GM21390 (cell line): Measurements from ENCODE around the gene TMC4.
A peak's percentile ranks its signal among the peaks of the same experiment; 100 is the strongest.
"Not testable (repeated sequence)": the region's sequence is repeated elsewhere in the genome, so short reads cannot be mapped to it uniquely, and the experiment has no call there.

Source experiments
- ATAC-seq: cut with Tn5 transposase; IDR thresholded peaks from one replicate; pipeline ENCODE4 v1.9.1; 2021; ENCODE audit not compliant: unreplicated experiment

Gene TMC4, protein sequence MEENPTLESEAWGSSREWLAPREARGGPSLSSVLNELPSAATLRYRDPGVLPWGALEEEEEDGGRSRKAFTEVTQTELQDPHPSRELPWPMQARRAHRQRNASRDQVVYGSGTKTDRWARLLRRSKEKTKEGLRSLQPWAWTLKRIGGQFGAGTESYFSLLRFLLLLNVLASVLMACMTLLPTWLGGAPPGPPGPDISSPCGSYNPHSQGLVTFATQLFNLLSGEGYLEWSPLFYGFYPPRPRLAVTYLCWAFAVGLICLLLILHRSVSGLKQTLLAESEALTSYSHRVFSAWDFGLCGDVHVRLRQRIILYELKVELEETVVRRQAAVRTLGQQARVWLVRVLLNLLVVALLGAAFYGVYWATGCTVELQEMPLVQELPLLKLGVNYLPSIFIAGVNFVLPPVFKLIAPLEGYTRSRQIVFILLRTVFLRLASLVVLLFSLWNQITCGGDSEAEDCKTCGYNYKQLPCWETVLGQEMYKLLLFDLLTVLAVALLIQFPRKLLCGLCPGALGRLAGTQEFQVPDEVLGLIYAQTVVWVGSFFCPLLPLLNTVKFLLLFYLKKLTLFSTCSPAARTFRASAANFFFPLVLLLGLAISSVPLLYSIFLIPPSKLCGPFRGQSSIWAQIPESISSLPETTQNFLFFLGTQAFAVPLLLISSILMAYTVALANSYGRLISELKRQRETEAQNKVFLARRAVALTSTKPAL

DNA sequence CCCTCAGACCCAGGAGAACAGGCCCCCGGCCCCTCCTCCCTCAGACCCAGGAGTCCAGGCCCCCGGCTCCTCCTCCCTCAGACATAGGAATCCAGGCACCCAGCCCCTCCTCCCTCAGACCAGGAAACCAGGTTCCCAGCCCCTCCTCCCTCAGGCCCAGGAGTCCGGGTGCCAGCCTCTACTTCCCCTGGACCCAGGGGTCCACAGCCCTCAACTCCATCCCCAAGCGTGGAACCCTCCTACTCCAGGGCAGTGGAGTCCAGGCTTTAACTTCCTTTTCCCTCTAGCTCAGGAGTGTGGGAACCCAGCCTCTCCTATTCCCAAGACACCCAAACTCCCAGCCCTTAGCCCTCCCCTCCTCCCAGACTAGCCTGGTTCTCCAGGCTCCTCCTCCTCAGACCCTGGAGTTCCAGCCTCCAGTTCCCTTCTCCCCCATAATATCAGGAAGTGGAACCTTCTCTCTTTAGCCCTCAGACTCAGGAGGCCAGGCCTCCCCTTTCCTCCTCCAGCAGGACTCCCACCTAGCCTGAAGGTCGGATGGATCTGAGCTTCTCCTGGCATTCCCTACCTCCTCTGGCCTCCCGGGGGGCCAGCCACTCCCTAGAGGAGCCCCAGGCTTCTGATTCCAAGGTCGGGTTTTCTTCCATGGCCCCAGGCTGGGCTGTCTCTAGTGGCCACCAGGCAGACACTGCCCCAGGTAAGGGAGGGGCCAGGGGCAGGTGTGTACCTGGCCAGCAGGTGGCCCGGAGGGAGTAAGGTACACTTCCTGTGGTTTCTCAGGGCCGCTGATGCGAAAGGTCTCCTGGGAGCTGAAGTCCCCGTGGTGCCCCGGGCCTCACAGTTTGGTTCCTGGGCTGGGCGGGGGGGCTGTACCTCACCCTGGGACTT lies at the start of gene TMC4:
TMC4 (minus strand) TSS at position 690 of the 888 bp plus-strand sequence; CDS start at position 647, 43 bp downstream.
- ATAC-seq: no peak

DNA sequence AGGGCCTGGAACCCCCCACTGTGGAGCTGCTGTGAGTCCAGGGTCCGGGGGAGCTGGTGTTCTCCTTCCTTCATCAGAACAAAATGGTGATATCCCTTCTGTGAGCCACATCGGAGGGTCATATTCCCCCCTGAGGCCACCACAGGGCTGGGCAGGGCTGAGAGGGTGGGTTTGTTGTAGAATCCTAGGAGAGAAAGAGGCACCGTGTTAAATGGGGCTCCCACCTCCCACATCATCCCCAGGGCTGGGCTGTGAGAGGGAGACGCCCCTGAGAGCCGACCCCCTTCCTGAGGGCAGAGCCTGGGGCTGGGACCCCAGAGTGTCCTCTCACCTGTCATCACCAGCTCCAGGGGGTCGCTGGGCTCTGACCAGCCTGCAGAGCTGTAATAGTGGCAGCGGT lies 49.0 kb upstream of the TMC4 start:
- not testable (repeated sequence) for ATAC-seq

DNA sequence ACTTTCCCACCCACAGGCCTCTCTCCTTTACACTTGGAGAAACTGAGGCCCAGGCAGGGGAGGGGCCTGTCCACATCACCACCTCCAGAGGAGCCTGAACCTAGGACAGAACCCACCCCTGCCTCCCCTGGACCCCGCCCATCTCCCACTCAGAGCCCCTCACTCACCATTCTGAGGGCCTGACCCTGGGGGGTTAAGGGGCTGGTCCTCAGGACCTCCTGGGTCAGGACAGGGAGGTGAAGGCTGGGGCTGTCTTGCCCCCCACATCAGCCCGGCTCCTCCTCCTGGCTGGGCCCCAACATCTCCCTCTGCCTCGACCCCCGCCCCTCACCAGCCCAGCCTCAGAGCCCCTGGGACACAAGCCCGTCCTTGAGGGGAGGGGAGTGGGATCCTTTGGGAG lies 46.7 kb upstream of the TMC4 start:
- ATAC-seq: not testable (repeated sequence)

DNA sequence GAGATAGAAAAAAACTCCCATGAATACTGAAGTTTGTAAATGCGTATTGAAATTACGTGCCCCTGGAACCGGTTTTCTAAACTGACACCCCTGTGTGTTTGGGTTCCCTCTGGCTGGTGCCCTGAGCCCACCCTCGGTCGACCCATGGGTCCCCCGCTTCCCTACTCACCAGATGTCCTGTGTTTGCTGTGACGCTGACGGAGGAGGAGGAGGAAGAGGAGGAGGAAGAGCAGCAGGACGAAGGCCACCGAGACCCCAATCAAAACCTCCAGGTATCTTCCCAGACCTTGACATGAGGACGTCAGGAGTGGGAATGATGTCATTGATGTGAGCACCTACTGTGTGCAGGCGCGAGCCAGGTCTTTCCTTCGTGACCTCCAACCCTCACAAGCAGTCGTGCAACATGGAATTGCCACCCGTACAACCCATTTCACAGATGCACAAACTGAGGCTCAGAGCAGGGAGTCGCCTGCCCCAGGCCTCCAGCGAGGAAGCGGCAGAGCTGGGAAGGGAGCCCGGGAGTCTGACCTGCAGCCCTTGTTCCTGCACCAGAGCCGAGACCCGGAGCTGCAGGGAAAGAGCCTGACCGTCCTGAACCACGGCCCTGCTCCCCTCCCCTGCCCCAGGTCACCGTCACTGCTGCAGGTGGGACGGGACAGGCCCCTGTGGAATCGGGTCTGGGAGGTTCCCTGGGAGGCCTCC lies 46.2 kb upstream of the TMC4 start:
- no peak for ATAC-seq

DNA sequence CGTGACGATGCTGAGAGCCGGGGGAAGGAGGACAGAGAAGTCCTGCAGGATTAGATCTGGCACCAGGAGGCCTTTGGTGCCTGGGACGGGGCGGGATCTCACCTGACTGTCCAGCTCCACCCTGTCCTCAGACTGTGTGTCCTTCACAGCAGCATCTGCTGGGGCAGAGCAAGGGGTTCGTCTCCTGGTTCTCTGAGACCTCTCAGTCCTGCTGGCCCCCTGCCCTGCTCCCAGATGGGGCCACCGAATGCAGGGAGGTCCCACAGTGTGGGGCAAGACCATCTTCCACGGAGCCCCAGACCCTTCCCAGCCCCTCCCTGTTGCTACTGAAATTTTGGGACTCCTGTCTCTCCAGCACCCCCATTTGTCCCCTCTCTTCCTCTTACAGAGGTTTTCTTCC lies 45.3 kb upstream of the TMC4 start:
- ATAC-seq: no peak

DNA sequence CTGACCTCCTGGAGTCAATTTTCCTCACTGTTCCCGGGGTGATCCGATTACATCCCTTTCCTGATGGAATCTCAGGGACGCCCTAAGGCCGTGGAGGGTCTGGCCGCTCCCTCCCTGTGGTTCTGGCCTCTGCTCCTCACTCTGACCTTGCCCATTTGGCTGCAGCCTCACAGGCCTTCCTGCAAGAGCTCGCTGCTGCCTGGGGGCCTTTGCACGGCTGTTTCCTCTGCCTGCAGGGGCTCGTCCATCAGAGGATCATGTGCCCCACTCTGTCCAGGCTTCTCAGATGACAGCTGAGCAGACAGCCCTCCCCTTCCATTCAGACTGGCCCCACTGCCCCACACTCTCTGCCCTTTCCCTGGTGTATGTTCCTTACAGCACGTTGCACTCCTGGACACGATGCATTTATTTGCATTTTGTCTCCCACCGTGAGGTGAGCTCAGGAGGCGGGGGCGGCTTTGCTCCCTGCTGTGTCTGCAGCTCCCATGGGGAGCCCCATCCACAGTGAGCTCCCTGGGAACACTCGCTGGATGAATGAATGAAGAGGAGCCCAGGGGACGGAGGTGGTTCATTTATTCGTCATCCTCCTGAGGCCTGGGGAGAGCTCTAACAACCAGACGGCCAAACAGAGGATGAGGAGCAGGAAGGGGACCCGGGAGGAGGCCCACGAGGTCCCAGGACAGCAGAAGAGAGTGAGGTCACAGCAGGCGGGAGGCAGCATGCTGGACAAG lies 44.7 kb upstream of the TMC4 start:
- not testable (repeated sequence) for ATAC-seq

DNA sequence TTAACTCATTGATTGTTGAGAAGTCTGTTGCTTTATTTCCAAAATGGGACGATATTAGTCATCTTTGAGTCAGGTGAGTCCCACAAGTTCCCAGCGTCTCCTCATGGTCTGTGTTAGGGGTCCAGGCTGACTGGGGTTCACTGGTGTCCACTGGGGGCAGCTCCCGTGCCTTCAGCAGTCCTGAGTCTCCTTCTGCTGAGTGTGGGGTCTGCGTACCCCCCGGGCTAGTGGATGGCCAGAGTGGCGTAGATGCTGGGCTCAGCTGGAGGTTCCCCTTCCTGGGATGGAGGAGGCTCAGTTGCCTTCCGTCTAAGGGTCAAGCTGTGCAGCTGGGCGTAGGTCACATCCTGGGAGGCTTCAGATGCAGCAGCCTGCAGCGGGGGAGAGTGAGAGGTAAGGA lies 43.9 kb upstream of the TMC4 start:
- ATAC-seq: no peak

DNA sequence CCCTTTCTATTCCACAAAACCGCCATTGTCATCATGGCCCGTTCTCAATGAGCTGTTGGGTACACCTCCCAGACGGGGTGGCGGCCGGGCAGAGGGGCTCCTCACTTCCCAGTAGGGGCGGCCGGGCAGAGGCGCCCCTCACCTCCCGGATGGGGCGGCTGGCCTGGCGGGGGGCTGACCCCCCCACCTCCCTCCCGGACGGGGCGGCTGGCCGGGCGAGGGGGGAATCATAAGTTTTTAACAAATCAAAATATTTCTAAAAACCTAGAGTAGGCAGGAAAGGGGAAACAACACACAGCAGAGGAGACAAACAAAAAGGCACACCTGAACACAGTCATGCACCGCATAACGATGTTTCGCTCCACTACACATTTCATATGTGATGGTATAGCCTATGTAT lies 41.8 kb upstream of the TMC4 start:
- not testable (repeated sequence) for ATAC-seq

DNA sequence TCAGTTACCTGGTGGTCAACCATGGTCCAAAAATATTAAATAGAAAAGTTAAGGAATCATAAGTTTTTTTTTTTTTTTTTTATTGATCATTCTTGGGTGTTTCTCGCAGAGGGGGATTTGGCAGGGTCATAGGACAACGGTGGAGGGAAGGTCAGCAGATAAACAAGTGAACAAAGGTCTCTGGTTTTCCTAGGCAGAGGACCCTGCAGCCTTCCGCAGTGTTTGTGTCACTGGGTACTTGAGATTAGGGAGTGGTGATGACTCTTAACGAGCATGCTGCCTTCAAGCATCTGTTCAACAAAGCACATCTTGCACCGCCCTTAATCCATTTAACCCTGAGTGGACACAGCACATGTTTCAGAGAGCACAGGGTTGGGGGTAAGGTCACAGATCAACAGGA lies 41.3 kb upstream of the TMC4 start:
- not testable (repeated sequence) for ATAC-seq

DNA sequence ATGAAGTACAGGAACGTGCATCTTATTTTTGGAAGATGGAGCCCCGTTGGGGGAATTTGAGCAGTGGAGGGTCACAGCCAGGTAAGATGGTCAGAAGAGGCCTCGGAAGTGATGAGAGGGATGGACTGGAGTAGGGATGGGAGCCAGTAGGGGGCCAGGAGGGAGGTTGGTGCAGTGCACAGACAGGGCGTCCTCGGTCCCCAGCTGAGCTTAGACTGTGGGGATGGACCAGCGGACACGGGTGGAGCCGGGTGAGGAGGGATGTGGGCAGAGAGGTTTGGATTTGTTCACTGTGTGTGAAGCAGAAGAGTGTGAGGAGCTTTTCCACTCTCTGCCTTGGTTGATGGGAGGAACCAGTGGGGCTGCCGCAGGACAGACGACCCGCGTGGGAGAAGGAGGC lies 38.3 kb upstream of the TMC4 start:
- ATAC-seq: no peak

DNA sequence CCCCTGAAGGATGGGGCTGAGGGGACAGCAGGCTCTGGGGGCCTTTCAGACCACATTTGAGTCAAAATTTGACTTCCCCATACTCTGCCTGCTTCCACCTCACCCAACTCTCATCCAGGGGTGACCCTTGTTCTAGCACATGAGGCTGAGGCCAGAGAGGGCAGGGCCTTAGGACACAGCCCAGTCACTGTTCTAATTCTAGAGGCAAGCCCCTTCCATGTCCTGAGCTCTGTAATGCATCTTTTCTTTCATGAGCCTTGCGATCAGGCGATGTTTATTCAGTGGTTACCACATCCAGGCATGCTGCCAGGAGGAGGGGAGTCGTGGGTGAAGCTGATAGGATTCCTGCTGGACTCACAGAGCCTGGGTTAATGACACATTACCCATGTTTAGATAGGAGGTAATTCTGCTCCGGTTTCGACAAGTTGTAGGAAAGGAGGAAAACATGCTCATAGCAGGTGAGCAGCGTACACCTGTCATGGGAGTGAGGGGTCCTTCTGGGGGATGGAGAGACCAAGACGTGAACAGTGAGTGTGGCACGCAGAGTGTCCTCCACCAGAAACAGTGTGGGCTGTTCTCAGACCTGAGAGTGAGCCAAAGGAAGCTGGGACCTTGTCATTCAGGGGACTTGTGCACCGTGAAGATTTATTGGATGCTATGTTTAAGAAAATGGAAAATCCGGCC lies 37.0 kb upstream of the TMC4 start:
- no peak for ATAC-seq

DNA sequence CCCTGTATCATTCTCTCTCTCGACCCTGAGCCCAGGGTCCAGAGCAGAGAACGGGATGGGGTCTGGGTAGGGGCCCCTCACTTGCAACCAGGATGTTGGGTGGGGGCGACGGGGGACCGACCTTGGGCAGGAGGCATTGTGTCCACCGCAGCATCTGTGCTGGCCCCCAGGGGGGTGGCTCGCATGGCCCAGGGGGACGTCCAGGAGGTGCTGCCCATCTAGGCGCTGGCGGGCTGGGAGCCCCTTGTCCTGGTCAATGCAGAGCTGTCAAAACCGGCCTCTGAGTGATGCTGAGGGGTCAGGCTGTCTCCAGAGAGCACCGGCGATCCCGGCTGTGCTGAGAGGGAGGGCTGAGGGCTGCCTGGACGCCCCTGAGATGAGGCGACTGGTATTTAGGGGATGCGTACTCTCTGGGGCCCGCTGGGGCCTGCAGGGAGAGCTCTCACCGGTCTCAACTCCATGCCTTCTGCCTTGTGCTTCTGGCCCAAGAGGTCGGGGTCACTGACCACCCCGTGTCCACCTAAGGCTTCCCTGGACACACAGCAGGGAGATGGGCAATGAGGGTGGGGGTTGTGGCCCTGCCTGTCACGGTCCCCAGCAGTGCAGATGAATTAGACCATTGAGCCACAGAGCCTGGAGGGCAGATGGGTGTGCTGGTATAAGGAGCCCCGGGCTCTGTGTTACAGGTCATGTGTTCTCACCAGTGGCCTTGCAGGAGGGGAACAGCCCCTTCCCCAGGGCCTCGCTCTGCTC lies 36.3 kb upstream of the TMC4 start:
- no peak for ATAC-seq

DNA sequence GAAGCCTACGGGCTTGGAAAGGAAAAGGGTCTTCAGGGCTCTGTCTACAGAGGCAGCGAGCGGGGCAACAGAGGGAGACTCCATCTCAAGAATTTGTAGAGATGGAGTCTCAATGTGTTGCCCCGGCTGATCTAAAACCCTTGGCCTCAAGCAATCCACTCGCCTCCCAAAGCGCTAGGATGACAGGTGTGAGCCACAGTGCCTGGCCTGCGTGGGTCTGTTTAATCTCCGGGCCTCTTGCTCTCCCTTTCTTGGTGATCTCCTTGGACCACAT lies 35.8 kb upstream of the TMC4 start:
- no peak for ATAC-seq

DNA sequence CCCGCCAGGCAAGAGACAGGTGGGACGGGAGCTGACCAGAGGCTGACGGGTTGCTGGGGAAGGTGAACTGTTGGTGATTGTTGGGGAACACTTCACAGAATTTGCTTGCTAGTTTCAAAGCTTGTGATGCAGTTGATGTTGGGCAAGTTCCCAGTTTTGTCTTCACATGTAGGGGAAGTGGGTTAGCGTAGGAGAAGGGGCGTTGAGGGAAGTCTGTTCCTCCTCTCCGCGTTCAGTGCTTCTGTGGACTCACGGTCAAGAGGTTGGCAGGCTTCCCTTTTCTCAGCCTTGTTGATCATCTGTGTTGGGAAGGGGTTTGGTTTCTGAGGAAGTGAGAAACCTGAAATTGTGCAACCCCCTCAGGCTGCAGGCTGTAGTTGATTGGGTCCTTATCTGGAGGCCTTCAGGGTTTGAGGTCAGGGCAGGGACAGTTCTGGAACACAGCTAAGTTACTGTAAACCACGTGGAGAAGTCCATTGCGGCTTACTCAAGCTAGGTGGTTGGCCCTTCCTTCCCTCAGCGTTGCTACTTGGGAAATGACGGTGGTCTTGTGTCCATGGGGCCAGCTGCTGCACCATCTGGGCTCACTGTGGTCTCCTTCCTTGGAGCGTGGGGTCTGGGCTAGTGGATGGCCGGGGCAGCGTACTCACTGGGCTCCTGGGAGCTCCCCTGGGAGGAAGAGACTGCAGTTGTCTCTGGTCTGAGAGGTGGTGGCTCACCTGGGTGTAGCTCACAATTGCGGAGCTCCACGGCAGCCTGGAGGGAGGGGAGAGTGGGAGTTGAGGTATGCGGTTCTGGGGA lies 35.2 kb upstream of the TMC4 start:
- peak; percentile 42 for ATAC-seq

DNA sequence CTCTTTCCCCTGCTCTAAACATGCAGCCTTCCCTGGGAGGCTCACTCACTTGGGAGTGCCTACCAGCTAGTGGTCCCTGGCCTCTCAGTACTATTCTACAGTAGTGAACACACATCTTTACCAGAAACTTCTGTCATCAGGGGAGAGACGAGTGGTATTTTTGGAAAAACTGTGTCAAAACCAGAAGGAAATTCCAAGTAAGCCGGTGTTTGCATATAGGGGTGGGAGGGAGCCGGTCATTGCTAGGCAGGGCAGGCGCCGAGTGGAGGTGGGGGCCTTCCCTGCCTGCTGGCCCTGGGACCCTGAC lies 34.7 kb upstream of the TMC4 start:
- no peak for ATAC-seq

DNA sequence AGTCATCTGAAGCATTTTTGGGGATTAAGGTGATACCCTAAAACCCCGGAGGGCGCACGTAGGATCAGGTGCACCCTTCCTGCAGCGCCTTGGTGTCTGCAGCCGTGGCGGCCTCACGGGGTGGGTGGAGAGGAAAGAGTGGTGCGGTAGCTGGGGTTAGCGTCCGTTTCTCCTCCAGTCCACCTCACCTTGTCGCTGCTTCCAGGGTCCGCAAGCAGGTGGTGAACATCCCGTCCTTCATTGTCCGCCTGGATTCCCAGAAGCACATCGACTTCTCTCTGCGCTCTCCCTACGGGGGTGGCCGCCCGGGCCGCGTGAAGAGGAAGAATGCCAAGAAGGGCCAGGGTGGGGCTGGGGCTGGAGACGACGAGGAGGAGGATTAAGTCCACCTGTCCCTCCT lies 34.2 kb upstream of the TMC4 start:
- not testable (repeated sequence) for ATAC-seq

DNA sequence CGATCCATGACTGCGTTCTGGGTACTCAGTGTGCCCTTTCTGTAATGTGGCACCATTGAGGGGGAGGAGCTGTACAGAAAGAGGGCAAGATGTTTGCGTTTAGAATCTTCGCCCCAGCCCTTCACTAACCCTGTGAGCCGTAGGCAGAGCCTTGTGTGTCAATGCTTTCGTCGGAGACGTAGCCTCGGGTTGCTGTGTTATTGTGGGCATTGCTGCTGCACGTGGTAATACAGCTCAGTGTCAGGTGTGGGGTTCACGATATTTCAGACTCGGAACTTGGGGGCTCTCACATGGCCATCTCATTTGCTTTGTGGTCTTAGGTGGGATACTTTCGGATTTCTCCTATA lies 33.8 kb upstream of the TMC4 start:
- no peak for ATAC-seq

DNA sequence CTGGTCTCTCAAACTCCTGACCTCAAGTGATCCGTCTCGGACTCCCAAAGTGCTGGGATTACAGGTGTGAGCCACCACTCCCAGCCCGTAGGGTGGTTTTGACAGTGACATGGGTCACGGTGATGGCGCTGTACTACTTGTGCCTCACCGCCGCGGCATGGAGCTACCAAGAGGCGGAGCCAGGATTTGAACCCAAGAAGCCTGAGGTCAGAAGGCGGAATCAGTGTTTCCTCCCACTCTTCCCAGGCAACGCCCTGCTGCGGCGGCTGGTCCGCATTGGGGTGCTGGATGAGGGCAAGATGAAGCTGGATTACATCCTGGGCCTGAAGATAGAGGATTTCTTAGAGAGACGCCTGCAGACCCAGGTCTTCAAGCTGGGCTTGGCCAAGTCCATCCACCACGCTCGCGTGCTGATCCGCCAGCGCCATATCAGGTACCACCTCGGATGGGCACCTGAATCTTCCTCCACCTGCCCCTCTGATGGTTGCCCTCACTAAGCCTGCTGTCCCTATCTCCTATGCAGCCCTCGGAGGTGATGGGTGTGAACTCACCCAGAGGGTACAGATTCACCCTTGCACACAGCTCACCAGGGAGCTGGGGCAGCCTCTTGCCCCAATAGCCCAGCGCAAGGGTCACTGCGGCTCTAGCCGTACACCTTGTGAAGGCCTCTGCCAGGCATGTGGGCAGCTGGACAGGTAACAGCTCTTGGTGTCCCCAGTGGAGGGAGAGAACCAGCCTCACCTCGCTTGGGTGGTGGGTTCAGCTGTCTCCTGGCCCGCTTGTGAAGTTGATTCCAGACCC lies 33.3 kb upstream of the TMC4 start:
- ATAC-seq: no peak
